Tibial artery (tissue), 4 donors: ENCODE results near the gene TULP4.
"Not testable (repeated sequence)": the region's sequence is repeated elsewhere in the genome, so short reads cannot be mapped to it uniquely, and the experiment has no call there.

Experiments
- DNase-seq, 2 donors: peaks; one replicate each; pipeline ENCODE4 v3.0.0-alpha.2; 2019
- H3K27ac ChIP-seq, 2 donors: fragments of 200-600 bp; sonication (generic) in 1 of 2; 1 replicate in 1 of 2; 2 replicates in 1 of 2; pipeline ENCODE4 v1.5.1; 2018 to 2019; ENCODE audit warnings: mild to moderate bottlenecking in 1 of 2
- H3K27me3 ChIP-seq, 2 donors: fragments of 200-600 bp; sonication (generic) in 1 of 2; one replicate each; pipeline versions ENCODE4 v1.5.1 to v1.6.0; 2016 to 2019
- H3K36me3 ChIP-seq, 3 donors: fragments of 200-600 bp; sonication (generic) in 2 of 3; one replicate each; pipeline ENCODE4 v1.5.1; 2016 to 2019; ENCODE audit warnings: mild to moderate bottlenecking in 2 of 3
- H3K4me1 ChIP-seq, 4 donors: fragments of 200-600 bp; sonication (generic) in 2 of 4; 1 replicate in 3 of 4; 2 replicates in 1 of 4; pipeline ENCODE4 v1.5.1; 2016 to 2019
- H3K4me3 ChIP-seq, 2 donors: fragments of 200-600 bp; sonication (generic) in 1 of 2; 1 replicate in 1 of 2; 2 replicates in 1 of 2; pipeline ENCODE4 v1.5.1; 2018 to 2019; ENCODE audit warnings: mild to moderate bottlenecking in 2 of 2
- H3K9me3 ChIP-seq, 3 donors: fragments of 200-600 bp; sonication (generic) in 1 of 3; one replicate each; pipeline ENCODE4 v1.5.1; 2016 to 2019
- CTCF ChIP-seq, 2 experiments: fragments of 200-600 bp in 1 of 2; fragments of 450-650 bp in 1 of 2; IDR thresholded peaks; one replicate each; pipeline ENCODE4 v1.5.1; 2017 to 2019; ENCODE audit warnings: antibody characterized with exemption in 2 of 2, mild to moderate bottlenecking in 1 of 2, moderate library complexity in 1 of 2
- intact Hi-C: fragments of 100-400 bp; cut with DNase I; formaldehyde crosslinking; loops from one replicate; pipeline ENCODE4 v1.15.0; 2023; ENCODE audit warnings: low total_unique reads

Gene TULP4

GRCh38 chr6:158399040-158399700 is 86.9 kb downstream of the TULP4 start:
- no peaks in the 10 kb centered on the region for H3K36me3 ChIP-seq
- no peak overlapping the region for H3K27ac ChIP-seq
- intact Hi-C loops = no loop called here
- no peak for TF ChIP-seq CTCF (IDR thresholded peaks at IDR 0.05)
- H3K9me3 ChIP-seq = no peaks in the 10 kb centered on the region
- no peak for DNase-seq
- no peaks in the 10 kb centered on the region for H3K27me3 ChIP-seq
- peaks cover 0 to 21% (median 3%) of the 10 kb centered on the region in 4 donors for H3K4me1 ChIP-seq
- H3K4me3 ChIP-seq = no peak overlapping the region

GRCh38 chr6:158402184-158402583 is 89.9 kb downstream of the TULP4 start:
- no peaks in the 10 kb centered on the region for H3K27me3 ChIP-seq
- H3K36me3 ChIP-seq = no peaks in the 10 kb centered on the region
- no peak overlapping the region for H3K4me3 ChIP-seq
- TF ChIP-seq CTCF (IDR thresholded peaks at IDR 0.05) = no peak
- intact Hi-C loops = no loop called here
- no peaks in the 10 kb centered on the region for H3K9me3 ChIP-seq
- H3K27ac ChIP-seq = no peak overlapping the region
- peaks cover 0 to 34% (median 7%) of the 10 kb centered on the region in 4 donors for H3K4me1 ChIP-seq
- no peak for DNase-seq

GRCh38 chr6:158405321-158405831 is 93.1 kb downstream of the TULP4 start:
- H3K36me3 ChIP-seq, DNase-seq: not testable (repeated sequence)

GRCh38 chr6:158405933-158406332 is 93.7 kb downstream of the TULP4 start:
- H3K36me3 ChIP-seq = no peaks in the 10 kb centered on the region
- no peak for DNase-seq
- no peak for TF ChIP-seq CTCF (IDR thresholded peaks at IDR 0.05)
- no peak overlapping the region for H3K4me3 ChIP-seq
- intact Hi-C loops = no loop called here
- no peak overlapping the region for H3K27ac ChIP-seq
- no peaks in the 10 kb centered on the region for H3K27me3 ChIP-seq
- H3K4me1 ChIP-seq = peaks cover 0 to 34% (median 16%) of the 10 kb centered on the region in 4 donors
- no peaks in the 10 kb centered on the region for H3K9me3 ChIP-seq

More at GRCh38 chr6:158405321-158405831, 93.1 kb downstream of the TULP4 start:
- H3K9me3 ChIP-seq, H3K27ac ChIP-seq, H3K27me3 ChIP-seq, intact Hi-C loops, H3K4me3 ChIP-seq: not testable (repeated sequence)
- peaks cover 0 to 34% (median 16%) of the 10 kb centered on the region in 4 donors for H3K4me1 ChIP-seq

- H3K36me3 ChIP-seq = no peaks in the 10 kb centered on the region
- no peak for TF ChIP-seq CTCF (IDR thresholded peaks at IDR 0.05)
- no peak overlapping the region for H3K27ac ChIP-seq
- H3K4me1 ChIP-seq = peaks cover 0 to 32% (median 15%) of the 10 kb centered on the region in 4 donors
- intact Hi-C loops = no loop called here
- H3K27me3 ChIP-seq = no peaks in the 10 kb centered on the region
- no peak for DNase-seq
- no peak overlapping the region for H3K4me3 ChIP-seq
- H3K9me3 ChIP-seq = no peaks in the 10 kb centered on the region
Measured at GRCh38 chr6:158406736-158407135, 94.5 kb downstream of the TULP4 start.

GRCh38 chr6:158408013-158408412 is 95.7 kb downstream of the TULP4 start:
- Histone ChIP-seq H3K36me3 (no peaks in the 10 kb centered on the region), H3K4me3 (no peak overlapping the region), H3K27me3 (no peaks in the 10 kb centered on the region), H3K9me3 (no peaks in the 10 kb centered on the region), H3K4me1 (peaks cover 0 to 26% (median 11%) of the 10 kb centered on the region in 4 donors), H3K27ac (no peak overlapping the region)
- DNase-seq = no peak
- intact Hi-C loops = no loop called here
- no peak for TF ChIP-seq CTCF (IDR thresholded peaks at IDR 0.05)
